Stimulated activated CD4-positive, alpha-beta T cell treated with anti-CD3 and anti-CD28 coated beads, Interleukin-1b, Interleukin-23, amount 100 ng/mL, for 4 hours (primary cell): Measurements from ENCODE around the gene ACAP3.
A peak's percentile ranks its signal among the peaks of the same experiment; 100 is the strongest.

ENCODE experiments used
- DNase-seq, 2 donors: peaks; one replicate each; pipeline ENCODE4 v3.0.0-alpha.2; 2020; ENCODE audit warnings: low read depth in 2 of 2

ACAP3 gene

GRCh38 chr1:1314678-1315335 lies 7.1 kb upstream of the ACAP3 start:
- DNase-seq = no peak

GRCh38 chr1:1314237-1314586 lies 6.5 kb upstream of the ACAP3 start:
- no peak for DNase-seq

DNA sequence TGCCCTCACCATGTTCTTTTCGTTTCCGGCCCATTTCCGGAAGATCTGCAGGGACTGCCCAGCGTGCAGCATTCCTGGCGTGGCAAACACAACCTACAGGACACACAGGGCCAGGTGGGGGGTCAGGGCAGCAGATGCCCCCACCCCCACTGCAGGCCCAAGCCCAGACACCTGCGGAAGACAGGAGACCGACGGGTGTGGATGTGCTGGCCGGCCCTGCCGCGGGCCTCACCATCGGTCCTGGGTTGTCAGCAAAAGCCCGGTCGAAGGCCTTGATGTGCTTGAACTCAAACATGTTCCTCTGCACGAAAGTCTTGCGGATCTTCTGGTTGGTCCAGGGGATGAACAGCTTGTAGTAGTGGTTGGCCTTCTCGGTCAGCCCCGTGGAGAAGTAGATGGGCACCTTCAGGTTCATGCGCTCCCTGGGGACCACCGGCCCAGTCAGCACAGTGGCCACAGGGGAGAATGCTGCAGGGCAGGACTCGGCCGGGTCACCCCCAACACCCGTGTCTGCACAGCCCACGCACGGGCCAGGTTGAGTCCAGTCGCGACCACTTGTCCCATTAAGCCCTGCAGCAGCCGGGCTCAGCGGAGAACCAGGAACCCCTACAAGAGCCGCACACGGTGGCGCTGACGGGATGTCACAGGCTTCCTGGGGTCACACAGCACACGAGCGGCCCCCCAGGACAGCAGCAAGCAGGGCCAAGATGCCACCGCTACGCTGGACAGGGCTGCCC lies 5.9 kb upstream of the ACAP3 start:
- no peak for DNase-seq

DNA sequence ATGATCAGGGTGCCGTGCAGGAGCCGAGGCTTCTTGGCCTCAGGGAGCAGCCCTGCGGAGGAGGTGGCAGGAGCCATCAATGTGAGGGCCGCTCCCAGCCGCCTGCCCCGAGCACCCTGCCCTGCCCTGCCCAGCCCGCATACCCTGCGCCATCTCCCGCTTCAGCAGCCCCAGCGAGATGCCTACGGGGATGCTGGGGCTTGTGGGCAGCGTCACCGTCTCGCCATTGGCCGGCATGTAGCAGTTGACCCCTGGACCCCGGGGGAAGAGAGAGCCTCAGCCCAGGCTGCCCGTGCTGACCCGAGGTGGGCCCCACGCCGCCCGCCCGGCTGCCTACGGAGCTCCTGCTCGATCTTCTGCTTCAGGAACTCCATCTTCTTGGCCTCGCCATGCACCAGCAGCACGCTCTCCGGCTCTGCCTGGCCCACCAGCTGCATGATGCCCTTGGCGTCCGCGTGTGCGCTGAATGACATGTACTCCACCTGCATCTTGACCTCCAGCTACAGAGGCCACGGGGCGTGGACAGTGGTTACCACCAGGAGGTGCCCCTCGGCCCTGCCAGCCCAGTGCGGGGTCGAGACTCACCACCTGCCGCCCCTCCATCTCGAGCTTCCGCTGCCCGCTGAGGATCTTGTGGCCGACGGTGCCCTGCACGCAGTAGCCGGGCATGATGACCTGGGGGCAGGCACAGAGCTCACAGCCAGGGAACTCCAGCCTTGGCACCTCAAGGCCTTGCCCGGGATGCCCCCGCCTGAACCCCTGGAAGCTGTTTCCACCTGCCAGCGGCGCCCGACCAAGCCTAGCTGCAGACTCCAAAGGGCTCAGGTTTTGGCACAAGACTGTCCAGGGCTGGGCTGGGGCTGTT lies 5.0 kb upstream of the ACAP3 start:
- DNase-seq = no peak

DNA sequence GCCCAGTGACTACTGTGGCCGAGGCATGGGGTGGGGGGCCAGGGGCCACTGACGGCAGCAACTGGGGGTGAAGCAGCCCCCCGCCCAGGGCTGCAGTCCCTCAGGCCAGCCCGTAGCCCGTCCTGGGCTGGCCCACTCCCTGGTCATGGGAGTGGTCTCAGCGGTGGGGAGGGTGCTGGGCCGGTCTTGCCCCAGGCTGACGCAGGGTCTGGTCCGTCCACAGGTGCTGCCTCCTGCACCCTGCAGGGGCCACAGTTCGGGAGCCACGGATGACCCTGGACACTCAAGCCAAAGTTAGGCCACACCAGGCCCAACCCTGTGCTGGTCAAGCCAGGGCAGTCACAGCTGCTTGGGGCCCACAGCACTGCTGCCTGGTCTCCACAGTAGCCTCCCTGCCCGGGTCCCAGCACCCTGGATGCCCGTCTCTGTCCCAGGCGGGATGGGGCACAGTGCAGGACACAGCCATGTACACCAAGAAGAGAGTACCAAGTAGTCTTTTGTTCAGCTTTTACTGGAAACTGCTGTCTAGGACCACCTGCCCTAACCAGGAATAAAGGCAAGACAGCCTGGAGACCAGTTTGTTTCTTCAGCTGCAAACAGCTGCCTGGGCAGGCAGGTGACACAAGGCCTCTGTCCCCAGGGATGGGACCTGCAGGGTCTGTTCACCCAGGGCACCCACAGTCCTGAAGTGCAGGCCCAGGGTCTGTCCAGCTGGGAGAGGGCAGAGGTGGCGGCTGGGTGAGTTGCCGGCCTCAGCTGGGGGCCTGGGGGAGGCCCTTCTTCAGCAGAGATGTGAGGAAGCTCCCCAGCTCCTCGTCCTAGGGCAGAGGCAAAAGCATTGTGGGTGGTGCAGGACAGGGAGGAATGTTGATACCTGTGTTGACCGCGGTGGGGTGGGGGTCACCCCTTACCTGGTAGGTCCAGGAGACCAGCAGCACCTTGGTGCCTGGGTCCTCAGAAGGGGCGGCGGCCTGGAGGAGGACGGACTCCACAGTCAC lies 3.7 kb upstream of the ACAP3 start:
- DNase-seq = no peak

DNA sequence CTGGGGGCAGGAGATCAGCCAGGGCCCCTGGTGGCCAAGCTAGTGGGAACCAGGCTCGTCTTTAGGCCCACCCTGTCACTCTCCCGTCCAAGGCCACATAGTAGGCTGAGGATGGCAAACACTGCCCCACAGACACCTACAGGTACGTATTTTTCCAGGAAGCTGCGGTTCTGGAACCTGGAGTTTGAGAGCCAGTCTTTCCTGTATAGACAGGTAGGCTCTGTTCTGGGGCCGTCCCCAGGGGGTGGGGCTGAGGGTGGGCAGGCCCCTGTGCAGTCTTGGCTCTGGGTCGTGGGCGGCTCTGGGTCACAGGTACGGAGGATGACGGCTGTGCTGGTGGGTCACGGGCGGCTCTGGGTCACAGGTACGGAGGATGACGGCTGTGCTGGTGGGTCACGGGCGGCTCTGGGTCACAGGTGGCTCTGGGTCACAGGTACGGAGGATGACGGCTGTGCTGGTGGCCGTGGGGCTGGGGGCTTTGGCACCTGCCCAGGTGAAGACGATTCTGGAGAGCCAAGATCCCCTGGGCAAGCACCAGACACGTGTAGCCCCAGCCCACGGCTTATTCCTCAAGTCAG lies 2.8 kb upstream of the ACAP3 start:
- no peak for DNase-seq

DNA sequence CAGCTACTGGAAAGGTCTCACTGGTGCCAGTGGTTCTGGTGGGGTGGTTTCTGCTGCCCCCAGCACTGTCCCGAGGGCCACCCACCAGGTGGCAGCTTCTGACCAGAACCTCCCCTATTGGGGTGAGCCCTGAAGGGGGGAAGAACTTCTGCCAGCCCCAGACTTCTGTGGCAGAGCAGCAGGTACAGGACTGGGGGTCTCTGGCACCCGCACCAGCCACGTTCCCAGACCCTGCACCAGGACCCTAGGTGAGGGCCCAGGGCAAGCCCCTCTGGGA lies 2.3 kb upstream of the ACAP3 start:
- DNase-seq = no peak

DNA sequence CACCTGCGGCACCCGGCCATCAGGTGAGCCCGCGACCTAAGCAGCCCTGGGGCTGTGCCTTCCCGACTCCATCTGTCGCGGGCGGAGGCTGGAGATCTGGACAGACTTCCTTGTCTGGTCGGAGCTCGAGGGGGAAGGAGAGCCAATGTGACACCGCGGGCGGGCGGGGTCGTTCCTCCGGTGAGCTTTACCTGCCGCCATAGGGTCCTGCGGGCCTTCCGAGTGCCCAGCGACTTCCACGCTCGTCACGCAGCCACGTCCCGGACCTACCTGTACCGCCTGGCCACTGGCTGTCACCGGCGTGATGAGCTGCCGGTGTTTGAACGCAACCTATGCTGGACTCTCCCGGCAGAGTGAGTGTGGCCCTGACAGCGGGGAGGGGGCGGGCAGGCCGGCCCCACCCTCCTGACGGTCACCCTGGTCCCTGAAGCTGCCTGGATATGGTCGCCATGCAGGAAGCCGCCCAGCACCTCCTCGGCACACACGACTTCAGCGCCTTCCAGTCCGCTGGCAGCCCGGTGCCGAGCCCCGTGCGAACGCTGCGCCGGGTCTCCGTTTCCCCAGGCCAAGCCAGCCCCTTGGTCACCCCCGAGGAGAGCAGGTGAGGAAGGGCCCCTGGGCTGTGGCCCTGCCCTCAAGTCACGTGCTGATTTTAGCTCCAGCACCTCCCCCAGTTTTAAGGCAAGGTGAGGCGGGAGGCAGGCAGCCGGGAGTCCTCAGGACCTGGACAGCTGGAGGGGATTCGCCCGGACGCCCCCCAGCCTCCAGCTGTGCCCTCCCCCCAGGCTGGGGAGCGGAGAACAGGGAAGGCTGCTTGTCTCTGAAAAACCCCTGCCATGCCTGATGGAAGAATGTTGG lies 1.8 kb upstream of the ACAP3 start:
- DNase-seq = peak in 1 of 2 donors; percentile 21

DNA sequence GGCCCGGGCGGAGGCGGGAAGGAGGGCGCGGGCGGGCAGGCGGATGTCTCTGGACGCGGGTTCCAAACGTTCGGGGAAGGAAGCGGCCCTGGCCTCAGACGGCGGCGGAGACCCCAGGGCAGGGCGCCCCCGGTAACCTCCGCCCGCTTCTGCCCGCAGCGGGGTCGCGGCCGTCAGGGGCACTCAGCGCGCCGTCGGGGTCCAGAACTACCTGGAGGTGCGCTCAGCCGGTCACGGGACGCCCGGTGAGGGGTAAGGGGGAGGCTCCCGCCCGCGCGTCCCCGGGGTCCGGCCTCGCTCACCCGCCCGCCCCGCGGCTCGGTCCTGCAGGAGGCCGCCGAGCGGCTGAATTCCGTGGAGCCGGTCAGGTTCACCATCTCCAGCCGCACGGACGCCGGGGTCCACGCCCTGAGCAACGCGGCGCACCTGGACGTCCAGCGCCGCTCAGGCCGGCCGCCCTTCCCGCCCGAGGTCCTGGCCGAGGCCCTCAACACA lies 1.1 kb upstream of the ACAP3 start:
- no peak for DNase-seq

DNA sequence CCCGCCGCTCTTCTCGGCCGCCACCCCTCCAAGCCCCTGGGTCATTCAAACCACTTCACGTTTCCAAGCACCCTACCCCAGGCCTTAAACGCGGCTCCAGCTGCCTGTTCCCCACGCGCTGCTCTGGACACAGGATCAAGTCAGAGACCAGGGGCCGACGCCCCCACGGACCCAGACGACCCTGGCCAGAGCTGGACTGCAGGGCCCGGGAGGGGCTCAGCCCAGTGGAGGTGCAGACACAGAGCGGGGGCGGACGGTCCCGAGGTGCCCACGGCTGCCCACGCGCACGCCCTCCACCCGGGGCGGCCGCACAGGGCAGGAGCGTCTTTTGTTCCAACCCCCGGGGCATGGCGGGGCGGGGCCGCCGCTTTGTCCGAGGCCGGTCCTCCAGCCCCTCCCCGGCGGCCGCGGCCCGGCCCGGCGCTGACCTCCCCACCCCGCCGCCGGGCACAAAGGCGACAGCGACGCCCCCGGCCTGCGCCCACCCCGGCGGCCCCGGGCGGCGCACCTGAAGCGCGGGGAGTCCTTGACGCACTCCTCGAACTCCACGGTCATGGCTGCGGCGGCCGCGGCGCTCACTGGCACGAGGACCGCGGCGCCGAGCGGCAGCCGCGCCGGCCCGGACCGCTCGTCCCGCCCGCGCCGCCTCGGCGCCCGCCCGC lies 338 bp downstream of the ACAP3 start:
- no peak for DNase-seq

GRCh38 chr1:1306661-1307260 lies 969 bp downstream of the ACAP3 start:
- no peak for DNase-seq

- no peak for DNase-seq
Observed at GRCh38 chr1:1306070-1306660, 1.6 kb downstream of the ACAP3 start.

- DNase-seq = peak; percentile 61 to 67
Observed at GRCh38 chr1:1305300-1306069, 2.2 kb downstream of the ACAP3 start.

DNA sequence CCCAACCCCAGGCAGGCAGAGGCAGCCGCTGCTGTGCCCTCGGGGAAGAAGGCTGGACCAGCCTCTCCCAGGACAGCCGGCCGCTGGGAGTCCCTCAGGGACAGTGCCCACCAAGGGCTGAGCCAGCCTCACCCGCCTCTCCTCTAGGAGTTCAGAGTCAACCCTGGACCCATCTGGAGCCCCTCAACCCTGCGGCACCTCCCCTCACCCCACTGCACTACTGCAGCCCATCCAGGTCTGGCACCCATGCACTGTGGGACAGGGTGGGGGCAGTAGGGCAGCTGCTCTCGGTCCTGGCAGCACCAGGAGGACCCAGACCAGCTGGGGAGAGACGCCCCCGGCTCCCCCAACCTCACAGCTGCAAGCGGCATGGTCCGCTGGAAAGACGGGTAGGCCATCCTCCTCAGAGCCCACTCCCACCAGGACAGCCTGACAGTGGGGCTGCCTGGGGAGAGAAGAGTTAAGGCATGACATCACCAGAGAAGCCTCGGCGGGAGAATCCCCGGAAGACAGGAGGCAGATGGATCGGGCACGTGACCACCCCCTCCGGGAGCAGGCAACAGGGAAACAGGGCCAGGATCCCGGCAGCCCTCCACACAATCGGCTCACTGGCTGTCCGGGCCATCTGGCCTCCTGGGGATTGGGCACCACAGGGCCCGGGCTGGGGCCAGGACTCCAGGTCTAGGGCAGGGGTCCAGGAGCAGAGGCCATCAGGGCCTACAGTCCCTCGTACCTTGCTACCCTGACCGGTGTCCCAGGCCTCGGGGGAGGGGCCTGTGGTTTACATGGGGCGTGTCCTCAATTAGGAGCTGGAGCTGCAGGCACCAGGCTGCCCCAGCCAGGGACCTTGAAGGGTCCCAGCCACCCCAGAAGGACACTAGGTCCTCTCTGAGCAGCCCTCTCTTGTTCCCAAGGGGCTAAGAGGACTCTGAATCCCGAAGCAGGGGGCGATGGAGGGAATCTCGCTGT lies 3.1 kb downstream of the ACAP3 start:
- no peak for DNase-seq

DNA sequence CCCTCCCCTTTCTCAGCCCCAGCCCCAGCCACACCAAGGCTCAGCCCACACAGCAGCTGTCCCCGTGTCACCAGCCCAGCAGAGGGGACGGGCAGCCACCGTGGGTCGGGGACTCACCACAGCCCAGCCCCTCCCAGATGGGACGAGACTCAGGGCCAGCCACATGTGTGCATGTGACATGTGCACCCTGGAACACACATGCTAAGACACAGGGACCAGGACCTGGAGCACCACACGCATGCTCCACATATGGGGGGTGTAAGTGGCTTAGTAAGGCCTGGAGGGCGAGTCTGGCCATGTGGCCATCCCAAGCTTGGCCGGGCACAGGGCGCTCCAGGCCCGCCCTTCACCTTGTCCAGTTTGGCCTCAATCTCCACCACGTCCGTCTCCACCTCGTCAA lies 4.0 kb downstream of the ACAP3 start:
- no peak for DNase-seq

DNA sequence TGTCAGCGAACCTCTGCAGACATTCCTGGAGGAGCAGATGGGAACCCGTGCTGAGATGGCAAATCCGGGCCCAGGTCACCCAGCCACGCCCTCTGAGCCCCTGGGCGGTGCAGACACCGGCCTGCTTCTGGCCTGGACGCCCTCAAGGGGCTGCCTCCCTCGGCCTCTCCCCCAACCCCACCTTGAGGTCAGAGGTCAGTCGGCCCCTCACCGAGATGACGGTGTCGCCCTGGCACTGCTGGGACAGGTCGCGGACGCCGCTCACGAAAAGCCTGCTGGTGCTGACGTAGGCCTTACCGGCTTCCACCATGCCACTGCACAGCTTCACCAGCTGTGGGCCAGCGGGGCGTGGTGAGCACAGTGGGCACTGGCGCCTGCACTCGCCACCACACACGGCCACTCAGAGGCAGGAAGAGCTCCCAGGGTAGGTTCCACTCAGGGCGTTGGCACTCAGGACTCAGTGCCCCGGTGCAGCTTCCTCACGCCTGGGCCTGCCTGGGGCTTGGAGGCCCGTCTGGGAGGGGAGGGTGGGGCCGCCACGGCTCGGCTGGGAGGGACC lies 4.7 kb downstream of the ACAP3 start:
- DNase-seq = no peak

- DNase-seq = no peak
Observed at GRCh38 chr1:1302006-1302430, 5.7 kb downstream of the ACAP3 start.
